HG02610 (cell line): Measurements from ENCODE around the gene PUSL1.

Source experiments
- ATAC-seq: cut with Tn5 transposase; IDR thresholded peaks from one replicate; pipeline ENCODE4 v1.9.1; 2021; ENCODE audit warnings: mild to moderate bottlenecking, moderate library complexity; ENCODE audit not compliant: unreplicated experiment

The PUSL1 gene

GRCh38 chr1:1293263-1294249 lies 14.8 kb upstream of the PUSL1 start:
- no peak for ATAC-seq

DNA sequence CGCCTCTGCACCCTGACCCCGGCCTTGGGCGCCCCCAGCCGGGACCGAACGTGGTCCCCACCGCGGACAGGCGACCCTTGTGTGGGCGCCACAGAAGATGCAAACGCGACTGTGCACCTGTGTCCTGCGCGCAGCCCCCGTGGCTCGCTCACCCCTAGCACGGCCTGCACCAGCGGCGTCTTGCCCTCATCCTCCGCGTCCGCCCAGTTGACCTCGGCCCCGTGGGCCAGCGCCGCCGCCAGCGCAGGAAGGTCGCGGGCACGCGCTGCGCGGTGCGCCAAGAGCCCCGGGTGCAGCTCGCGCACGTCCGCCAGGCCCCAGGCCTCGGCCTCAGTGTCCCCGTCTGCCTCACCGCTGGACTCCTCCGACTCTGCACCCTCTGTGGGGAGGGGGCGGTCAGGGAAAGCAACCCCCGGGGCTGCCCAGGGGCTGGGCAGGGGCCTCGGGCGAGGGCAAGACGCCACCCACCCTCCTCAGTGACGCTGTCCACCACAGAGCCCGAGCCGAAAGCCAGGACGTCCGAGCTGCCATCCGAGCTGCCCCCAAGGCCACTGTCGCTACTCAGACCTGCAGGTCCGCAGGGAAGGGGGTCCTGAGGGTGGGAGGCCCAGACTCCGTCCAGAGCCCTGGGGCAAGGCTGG lies 14.0 kb upstream of the PUSL1 start:
- no peak for ATAC-seq

GRCh38 chr1:1295154-1295923 lies 13.1 kb upstream of the PUSL1 start:
- ATAC-seq: no peak

DNA sequence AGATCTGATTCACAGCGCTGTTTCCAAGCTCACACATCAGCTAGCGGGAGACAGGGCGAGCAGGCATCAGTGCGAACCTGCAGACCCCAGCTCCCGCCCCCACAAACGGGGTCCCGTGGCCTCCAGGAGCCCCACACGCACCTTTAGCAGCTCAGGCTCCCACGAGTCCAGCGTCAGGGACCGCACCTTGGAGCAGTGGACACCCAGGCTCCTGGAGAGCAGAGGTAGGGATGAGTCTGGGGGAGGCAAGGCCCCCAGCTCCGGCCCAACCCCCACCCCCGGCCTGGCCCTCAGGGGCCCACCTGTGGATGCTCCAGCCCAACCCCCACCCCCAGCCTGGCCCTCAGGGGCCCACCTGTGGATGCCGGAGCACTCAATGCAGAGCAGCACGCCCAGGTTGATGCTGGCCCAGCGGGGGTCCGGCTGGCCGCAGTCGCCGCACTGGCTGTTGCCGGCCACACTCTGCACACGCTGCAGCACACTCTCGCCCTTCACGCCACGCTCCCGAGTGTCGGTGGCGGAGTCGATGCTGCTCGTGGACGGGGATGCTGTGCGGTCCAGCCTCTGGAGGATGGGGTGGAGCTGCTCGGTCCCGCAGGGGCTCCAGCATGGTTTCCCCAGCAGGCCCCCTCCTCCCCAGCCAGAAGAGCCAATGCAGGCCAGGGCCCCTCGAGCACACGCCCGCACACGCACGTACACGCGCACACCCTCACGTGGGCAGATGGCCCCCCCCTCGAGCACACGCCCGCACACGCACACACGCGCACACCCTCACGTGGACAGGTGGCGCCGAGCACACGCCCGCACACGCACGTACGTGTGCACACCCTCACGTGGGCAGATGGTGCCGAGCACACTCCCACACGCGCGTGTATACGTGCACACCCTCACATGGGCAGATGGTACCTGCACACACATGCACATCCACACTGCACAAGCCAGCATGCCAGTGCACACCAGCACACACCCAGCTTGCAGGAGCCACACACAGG lies 12.0 kb upstream of the PUSL1 start:
- ATAC-seq: no peak

DNA sequence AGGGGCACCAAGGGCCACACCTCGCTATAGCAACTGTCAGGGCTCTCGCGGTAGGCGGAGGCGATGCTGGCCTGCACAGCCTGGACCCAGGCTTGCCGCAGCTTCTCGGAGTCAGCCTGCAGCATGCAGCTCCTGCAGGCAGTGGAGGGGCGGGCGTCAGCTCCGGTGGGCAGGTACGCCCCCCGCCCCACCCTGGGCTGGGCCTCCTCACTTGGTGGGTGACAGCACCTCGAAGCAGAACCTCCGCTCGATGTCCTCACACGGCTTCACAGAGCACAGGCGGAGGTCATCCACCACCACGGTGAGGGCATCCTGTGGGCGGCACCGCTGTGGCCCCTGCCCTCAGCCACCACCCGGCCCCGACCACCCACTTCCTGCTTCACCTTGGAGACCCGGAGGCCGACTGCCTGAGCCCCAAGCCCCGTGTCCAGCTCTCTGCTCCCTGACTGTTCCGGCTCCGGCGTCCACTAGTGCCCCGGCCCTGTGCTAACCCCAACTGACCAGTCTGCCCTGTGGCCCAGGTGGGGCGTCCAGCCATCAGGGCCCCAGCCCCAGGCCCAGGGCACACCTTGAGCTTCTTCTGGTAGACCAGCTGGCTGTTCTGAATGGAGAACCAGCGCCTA lies 10.5 kb upstream of the PUSL1 start:
- ATAC-seq: no peak

- ATAC-seq: no peak
These were observed 9.3 kb upstream of the PUSL1 start for GRCh38 chr1:1298861-1299685.

GRCh38 chr1:1299686-1300351 lies 8.6 kb upstream of the PUSL1 start:
- no peak for ATAC-seq

- ATAC-seq: no peak
These were observed 8.1 kb upstream of the PUSL1 start for GRCh38 chr1:1300352-1300739.

DNA sequence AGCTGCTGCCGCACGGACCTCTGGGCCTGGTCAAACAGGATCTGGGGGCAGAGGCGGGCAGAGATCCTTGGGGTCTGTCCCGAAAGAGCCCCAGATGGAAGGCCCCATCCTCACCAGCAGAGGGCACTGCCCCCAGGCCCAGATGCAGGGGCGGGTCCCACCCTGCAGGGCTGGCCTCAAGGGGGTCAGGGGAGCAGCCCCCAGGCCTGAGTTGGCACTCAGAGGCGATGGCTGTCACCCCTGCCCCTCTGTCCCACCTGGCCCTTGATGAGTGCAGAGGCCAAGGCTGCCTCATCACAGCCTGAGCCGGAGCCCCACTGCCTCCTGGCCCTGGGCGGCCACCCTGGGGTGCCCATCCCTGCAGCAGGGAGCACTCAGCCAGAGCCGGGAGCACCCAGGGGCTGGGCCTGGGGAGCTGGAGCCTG lies 6.4 kb upstream of the PUSL1 start:
- ATAC-seq: no peak

- no peak for ATAC-seq
These were observed 5.4 kb upstream of the PUSL1 start for GRCh38 chr1:1302951-1303509.

- ATAC-seq: no peak
These were observed 4.7 kb upstream of the PUSL1 start for GRCh38 chr1:1303736-1304135.

DNA sequence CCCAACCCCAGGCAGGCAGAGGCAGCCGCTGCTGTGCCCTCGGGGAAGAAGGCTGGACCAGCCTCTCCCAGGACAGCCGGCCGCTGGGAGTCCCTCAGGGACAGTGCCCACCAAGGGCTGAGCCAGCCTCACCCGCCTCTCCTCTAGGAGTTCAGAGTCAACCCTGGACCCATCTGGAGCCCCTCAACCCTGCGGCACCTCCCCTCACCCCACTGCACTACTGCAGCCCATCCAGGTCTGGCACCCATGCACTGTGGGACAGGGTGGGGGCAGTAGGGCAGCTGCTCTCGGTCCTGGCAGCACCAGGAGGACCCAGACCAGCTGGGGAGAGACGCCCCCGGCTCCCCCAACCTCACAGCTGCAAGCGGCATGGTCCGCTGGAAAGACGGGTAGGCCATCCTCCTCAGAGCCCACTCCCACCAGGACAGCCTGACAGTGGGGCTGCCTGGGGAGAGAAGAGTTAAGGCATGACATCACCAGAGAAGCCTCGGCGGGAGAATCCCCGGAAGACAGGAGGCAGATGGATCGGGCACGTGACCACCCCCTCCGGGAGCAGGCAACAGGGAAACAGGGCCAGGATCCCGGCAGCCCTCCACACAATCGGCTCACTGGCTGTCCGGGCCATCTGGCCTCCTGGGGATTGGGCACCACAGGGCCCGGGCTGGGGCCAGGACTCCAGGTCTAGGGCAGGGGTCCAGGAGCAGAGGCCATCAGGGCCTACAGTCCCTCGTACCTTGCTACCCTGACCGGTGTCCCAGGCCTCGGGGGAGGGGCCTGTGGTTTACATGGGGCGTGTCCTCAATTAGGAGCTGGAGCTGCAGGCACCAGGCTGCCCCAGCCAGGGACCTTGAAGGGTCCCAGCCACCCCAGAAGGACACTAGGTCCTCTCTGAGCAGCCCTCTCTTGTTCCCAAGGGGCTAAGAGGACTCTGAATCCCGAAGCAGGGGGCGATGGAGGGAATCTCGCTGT lies 3.8 kb upstream of the PUSL1 start:
- no peak for ATAC-seq

GRCh38 chr1:1305300-1306069 lies 2.9 kb upstream of the PUSL1 start:
- no peak for ATAC-seq

GRCh38 chr1:1306070-1306660 lies 2.2 kb upstream of the PUSL1 start:
- ATAC-seq: no peak

GRCh38 chr1:1306661-1307260 lies 1.6 kb upstream of the PUSL1 start:
- ATAC-seq: no peak
